Stimulated activated CD4-positive, alpha-beta T cell treated with anti-CD3 and anti-CD28 coated beads, TNF-alpha, amount 100 ng/mL, for 1 hour (primary cell): ENCODE results near the gene PRR12.

ENCODE experiments used
- DNase-seq, 3 donors: peaks; one replicate each; pipeline ENCODE4 v3.0.0-alpha.2; 2020; ENCODE audit warnings: low read depth in 3 of 3, low spot score in 1 of 3

The PRR12 gene

DNA sequence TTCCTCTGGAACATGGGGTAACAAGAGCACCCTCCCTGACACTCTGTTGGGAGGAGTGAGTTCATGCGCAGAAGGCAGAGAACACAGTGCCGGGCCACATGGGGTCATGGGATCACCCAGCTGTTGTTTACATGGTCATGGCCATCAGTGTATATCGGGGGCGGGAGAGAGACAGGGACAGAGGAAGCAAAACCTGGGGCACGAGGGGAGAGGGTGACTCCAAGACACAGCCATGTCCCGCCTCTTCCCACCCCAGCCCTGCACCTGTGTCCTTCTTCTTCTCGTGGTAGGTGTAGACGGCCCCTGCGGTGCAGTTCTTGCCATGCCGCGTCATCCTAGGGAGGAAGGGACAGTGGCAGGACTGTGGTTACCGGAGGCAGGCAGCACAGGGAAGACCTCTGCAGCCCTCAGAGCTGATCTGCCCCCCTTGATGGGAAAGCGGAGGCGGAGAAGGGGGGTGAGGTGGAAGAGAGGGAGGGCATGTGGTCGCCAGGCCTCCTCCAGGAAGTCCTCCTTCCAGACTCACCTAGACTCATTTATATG lies 30.6 kb upstream of the PRR12 start:
- no peak for DNase-seq

DNA sequence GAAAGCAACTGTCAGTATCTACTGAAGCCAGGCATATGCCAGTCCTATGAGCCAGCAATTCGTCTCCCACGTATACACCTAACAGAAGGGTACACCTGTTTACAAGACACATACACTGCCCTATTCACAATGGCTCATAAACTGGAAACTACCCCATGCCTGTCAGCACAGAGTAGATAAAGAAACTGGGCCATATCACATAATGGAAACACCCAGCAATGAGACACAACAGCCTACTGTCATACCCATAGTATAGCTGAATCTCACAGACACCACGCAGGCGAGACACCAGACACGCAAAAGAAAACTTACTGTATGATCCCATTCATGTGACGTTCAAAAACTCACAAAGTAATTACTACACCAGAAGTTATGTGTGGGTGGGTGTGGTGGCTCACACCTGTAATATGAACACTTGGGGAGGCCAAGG lies 26.4 kb upstream of the PRR12 start:
- no peak for DNase-seq

DNA sequence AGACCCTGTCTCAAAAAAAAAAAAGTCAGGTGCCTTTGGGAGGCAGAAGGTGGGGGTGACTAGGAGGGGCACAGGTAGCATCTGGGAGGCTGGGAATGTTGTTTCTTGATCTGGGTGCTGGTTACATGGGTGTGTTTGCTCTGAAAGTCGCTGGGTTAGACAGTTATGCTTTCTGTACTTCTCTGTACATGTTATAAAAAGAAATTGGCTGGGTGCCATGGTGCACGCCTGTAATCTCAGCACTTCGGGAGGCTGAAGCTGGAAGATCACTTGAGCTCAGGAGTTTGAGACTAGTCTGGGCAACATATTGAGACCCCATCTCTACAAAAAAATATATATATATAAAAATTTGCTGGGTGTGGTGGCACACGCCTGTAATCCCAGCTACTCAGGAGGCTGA lies 25.7 kb upstream of the PRR12 start:
- no peak for DNase-seq

DNA sequence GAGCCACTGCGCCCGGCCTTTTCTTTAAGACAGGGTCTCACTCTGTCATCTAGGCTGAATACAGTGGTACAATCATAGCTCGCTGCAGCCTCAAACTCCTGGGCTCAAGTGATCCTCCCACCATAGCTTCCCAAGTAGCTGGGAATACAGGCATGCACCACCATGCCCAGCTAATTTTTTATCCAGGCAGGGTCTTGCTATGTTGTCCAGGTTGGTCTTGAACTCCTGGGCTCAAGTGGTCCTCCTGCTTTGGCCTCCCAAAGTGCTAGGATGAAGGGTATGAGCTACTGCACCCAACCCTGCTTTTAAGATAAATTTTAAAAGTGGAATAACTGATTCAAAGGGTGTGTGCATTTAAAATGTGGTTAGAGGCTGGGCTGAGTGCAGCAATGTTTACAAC lies 24.7 kb upstream of the PRR12 start:
- DNase-seq, result no peak

DNA sequence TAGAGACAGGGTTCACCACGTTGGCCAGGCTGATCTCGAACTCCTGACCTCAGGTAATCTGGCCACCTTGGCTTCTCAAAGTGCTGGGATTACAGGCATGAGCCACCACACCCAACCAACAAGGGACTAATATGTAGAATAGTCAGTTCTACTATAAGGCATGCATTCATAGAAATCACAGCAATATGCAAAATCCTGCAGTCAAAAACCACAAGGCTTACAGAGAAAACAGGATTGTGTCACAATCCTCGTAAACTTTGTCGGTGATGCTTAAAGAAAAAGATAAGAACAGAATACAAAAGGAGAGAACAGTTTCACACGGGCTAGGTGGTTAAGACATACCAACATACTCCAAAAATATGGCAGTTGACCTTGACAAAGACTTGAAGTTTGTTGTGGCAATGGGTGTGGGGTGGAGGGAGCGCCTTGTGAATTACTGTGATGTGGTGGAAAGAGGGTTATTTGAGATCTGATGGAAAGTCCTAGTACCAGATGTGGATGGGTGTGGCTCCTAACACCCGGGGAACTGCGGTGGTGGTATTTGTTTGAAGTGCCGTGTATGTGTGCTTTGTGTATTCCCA lies 23.0 kb upstream of the PRR12 start:
- no peak for DNase-seq

DNA sequence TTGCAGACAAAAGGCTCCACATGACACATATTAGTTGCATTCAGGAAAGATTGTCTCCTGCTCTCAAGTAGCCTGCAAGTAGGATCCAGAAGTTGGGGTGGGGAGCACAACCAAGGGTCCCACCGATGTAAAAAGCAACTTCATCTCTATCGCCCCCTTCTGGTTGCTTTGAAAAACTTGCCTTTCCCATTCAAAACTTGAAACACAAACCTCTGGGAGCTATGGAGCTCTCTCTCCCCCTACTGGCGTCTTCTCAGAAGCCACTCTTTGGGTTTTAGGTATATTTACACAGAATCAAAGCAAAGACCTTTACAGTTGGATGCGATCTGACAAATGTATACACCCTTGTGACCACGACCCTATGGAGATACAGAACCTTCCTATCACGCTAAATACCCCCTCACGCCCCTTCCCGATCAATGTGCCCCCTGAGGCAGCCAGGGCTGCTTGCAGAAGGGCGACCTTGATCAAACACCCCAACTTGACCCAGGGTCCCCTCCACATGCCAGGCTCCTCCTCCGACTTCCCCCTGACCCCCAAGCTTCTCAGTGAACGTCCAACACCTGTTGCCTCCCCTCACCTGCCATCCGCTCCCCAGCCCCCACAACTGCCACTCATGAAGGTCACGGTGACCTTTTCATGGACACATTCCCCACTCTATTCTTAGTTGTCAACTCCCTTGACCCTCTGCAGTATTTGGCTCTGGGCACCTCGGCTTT lies 20.7 kb upstream of the PRR12 start:
- no peak for DNase-seq

DNA sequence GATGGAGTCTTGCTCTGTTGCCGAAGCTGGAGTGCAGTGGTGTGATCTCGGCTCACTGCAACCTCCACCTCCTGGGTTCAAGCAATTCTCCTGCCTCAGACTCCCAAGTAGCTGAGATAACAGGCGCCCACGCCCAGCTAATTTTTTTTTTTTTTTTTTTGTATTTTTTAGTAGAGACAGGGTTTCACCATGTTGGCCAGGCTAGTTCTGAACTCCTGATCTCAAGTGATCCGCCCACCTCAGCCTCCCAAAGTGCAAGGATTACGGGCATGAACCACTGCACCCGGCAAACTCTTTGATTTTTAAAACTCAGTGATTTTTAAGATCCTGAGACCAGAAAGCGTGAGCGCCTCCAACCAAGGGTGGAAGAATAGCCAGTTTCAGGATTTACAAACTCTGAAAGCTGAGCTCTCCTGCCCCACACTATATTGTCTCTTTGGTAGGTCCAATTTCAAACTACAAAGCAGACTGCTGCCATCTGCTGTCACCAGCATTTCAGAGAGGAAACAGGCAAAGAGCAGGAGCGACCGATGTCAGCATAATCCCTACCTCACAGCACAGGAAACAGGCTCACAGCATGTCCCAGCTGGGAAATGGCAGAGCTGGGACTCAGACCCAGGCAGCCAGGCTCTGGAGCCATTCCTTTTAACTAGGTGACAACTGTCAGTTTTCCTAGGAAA lies 19.8 kb upstream of the PRR12 start:
- no peak for DNase-seq

DNA sequence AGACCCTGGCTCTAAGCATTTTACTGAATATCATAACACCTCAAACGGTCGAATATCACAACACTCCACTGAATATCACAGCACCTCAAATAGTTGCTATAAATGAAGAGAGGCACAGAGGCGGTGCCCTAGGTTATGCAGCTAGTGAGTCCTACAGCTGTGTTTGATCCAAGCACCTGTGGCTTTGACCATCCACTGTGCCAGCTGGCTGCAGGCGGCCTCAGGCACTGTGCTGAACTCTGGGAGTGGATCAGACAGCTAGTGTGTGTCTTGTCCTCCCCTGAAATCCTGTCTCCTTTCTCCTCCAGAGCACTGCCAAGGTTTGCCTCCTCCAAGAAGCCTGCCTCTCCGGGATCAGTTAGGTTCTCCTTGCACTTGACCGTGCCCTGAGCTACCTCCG lies 18.0 kb upstream of the PRR12 start:
- DNase-seq, result no peak

DNA sequence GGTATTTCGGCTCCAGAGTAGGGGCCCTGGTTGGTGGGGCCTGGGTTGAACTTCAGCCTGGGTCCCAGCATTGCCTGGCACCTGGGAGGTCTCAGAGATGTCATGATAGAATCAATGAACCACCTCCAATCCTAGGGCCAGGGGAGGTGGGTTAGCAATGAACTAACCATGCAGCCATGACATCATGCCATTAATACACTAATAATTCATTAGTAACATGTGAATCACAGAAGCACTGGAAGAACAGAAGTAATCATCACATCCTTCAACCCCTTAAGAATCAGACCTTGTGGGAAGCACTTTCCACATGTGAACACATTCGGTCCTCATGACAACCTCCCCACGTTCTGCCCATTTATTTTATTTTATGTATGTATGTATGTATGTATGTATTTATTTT lies 17.6 kb upstream of the PRR12 start:
- no peak for DNase-seq

DNA sequence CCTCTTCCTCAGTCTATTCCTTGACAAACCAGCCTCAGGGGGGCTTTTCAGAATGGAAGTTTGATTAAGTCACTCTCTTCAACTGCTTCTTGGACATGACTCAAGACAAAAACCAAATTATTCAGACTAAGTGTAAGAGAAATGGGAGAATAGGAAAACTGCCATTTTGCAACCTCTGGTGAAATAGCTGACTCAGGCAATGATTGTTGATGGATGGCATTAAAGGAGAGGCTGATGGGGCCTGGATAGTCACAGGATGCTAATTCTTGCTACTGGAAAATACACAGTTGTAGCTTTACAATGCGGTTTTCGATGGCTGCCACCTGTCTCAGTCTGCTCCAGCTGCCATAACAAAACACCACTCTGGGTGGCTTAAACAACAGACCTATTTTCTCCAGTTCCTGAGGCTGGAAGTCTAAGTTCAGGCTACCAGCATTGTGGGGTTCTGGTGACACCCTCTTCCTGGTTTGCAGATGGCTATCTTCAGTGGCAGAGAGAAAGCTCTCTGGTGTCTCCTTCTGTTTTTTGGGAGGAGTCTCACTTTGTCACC lies 16.7 kb upstream of the PRR12 start:
- DNase-seq, result no peak

DNA sequence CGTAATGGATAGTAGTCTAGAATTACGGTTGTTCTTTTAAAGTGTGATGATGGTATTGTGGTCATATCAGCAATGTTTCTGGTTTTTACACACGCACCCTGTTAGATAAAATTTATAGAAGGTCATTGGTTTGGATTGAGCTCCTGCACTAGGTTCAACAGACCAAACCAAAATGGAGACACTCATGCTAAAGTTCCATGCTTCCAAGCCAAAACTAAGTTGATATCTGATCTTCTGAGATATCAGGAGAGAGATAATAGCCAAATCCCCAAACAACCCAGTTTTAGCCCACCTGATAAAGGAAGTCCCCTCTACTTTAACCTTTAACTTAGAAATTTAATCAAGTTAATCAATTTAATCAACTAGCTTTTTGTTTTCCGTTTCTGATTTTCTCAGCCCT lies 11.8 kb upstream of the PRR12 start:
- no peak for DNase-seq

DNA sequence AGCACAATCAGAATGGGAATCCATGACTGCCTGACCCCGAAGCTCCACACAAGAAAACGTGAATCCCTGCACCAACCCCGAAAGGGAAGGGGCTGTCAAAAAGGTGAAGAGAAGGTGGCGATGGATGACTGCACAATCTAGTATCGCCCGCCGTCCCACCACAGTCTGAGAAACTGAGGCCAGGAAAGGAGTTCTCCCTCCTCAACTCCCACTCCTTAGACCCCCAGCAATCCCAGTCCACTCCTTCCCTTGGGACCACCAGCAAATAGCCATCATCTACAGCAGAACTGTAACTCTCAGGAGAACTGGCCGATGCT lies 11.1 kb upstream of the PRR12 start:
- DNase-seq, result no peak

DNA sequence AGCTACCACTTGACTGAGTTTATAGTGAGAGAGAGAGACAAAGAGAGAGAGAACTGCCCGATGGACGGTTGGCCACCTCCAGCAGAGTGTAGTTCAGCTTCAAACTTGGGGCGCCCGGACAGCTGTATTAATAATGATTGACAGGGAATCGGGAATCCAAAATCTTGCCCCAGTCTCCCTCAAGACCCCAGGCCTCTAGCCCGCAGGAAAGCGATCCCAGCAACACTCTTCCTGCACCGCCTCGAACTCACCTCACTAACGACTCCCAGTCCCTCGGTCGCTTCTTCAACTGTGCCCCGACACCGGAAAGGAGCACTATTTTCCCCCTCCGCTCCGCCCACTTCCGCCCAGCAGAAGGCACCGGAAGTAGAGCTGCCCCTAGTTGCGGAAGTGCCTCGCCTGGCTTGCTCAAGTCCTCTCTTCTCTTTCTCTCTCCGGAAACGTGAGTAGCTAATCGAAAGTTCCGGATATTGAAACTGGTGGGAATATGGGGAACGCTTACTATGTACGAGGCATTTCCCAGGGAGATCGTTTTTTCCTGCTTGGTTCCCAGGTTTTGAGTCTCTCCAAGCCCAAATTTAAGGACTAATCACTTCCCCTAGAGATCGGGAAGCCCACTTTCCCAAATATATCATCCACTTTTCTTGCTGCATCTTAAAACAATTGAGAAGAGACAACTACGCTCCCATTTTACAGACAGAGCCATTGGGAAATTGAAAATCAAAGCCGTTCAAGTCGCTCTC lies 10.5 kb upstream of the PRR12 start, which contains the start of gene NOSIP:
NOSIP (minus strand) TSS at position 293 of the 743 bp plus-strand sequence. CDS start 19,865 bp downstream, outside the sequence.
- peak; percentile 90 to 93 (median 92) for DNase-seq

DNA sequence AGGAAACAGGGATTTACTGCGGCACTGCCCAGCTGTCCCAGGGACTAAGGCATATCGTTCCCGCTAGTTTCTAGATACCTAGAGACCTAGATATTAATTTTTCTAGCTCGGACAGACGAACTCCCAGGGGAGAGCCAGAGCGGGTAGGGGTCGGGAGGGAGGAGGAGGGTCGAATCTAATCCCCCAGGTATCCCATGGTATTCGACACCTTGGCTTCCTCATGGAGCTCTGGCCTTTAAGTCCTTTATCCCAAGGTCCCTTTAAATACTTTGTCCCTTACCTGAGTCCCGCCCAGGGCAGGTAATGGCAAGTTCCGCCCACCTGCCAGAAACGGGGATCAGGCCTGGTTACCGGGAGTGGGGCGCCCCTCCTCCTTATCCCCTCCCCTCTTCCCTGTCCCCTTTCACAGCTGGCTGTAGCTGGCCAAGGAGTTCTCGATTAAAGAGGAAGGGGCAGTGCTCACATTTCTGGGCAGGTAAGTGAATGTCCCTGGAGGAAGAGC lies 9.9 kb upstream of the PRR12 start, which contains the start of gene PRRG2:
PRRG2 (plus strand) TSS at position 310 of the 502 bp plus-strand sequence. CDS start 1,904 bp downstream, outside the sequence.
- DNase-seq, result no peak

DNA sequence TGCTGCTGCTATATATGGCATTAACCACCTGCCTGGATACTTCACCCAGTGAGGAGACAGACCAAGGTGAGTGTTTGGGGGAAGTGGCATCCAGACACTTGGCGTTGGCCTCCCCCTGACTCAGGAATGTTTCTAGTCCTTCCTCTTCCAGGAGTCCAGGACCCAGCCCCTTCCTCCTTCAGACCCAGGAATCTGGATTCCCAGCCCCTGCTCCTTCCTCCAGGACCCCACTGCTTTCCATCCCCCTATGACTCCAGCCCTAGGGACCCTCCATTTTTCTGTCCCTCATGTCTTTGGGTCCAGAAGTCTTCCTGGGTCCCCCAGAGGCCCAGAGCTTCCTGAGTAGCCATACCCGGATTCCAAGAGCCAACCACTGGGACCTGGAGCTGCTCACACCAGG lies 7.7 kb upstream of the PRR12 start:
- no peak for DNase-seq

DNA sequence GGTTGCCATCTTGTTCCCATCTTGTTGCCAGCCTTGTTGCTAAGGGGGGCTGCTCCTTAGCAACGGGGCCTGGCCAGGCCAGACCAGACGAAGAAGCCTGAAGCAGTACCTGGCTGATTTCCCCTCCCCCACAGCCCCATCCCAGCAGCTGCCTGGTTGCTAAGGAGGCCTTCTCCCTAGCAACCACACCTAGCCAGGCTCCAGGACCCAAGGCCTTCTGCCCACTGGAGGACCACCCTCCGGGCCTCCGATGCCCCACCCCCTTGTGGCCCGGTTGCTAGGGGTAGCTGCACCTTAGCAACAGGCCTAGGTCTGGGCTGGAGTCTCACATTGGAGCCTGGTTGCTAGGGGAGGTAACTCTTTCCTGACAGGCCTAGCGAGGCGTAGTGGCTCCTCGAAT lies 6.0 kb upstream of the PRR12 start:
- DNase-seq, result no peak

DNA sequence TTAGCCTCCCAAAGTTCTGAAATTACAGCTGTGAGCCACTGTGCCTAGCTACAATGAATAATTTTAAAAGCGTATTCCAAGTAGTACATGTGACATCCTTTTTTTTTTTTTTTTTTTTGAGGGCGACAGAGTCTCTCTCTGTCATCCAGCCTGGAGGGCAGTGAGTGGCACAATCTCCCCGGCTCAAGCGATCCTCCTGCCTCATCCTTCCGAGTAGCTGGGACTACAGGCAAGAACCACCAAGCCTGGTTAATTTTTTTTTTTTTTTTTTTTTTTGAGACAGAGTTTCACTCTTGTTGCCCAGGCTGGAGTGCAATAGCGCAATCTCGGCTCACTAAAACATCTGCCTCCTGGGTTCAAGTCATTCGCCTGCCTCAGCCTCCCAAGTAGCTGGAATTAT lies 3.8 kb upstream of the PRR12 start:
- no peak for DNase-seq

DNA sequence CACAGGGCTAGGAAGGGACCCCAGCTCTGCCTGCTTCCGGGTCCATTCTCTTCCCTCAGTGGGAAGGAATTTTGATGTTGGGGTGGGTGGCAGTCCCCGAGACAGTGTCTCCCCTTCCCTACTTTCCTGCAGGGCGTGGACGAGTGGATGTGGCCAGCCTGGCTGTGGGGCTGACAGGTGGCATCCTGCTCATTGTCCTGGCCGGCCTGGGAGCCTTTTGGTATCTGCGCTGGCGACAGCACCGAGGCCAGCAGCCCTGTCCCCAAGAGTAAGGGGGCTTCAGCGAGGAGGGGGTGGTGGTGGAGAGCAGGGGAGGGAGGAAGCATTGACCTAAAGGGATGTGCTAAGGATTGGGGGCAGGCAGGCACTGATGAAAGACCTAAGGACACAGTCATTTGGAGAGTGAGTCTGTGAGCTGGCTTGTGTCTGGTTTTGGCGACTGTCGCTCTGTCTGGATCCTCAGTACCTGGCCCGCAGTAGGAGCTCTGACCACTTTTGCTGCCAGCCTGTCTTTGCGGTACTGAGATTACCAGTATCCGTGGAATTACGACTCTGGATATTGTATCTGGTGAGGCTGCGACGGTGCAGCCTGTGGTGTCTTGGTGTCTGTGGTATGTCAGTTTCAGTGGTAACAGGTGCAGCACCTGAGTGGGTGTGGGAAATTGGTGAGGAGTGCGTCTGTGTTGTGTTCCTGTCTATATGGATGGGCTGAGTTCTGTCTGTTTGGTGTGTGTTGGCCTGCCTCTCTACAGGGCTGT lies 2.4 kb upstream of the PRR12 start:
- DNase-seq, result no peak

DNA sequence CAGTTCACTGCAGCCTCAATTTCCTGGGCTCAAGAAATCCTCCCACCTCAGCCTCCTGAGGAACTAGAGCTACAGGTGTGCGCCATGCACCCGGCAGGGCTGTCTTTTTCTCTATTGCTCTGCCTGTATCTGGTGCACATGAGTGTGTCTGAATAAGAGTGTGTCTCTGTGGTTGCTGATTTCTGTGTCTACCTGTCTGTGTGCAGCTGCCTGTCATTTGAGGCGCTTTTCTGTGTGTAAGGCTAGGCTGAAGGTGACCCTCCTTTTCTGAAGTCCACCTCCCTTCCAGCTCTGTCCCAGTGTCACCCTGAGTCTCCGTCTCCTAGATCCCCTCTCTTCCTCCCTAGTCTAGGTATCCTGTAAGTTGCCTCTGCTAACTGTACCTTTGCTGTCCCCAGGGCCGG lies 1.5 kb upstream of the PRR12 start:
- no peak for DNase-seq
